Muscle of leg (tissue), 11 donors: ENCODE measurements around the gene MYO7A. TPM values are rescaled to one million over a fixed set of nuclear protein-coding genes. Genes with fewer than 3 reads are reported as not detected.

Source experiments
- DNase-seq: peaks from one replicate; pipeline ENCODE4 v3.0.0; 2013
- H3K27ac ChIP-seq: one replicate; pipeline ENCODE4 v1.5.1; 2013; ENCODE audit warnings: mild to moderate bottlenecking, low read length, control low read depth
- H3K27me3 ChIP-seq: one replicate; pipeline ENCODE4 v1.6.1; 2013; ENCODE audit warnings: low read length; ENCODE audit not compliant: control insufficient read depth, insufficient read depth
- H3K36me3 ChIP-seq: one replicate; pipeline ENCODE4 v1.6.1; 2013; ENCODE audit warnings: low read length; ENCODE audit not compliant: control insufficient read depth, insufficient read depth
- H3K4me1 ChIP-seq: one replicate; pipeline ENCODE4 v1.6.1; 2013; ENCODE audit warnings: low read length; ENCODE audit not compliant: control insufficient read depth, insufficient read depth
- H3K4me3 ChIP-seq: one replicate; pipeline ENCODE4 v1.5.1; 2013; ENCODE audit warnings: low read length, control low read depth
- H3K9me3 ChIP-seq: replicated peaks from 2 replicates; pipeline ENCODE4 v1.6.1; 2013; ENCODE audit warnings: low read depth, low read length; ENCODE audit not compliant: control insufficient read depth
- WGBS: methylation state at CpG from one replicate; pipeline ENCODE4 v1.1.5; 2013; ENCODE audit warnings: missing lambda C conversion rate; ENCODE audit not compliant: insufficient coverage; 5-methylcytosine and 5-hydroxymethylcytosine counted together
- polyA plus RNA-seq, 8 donors: library from polyadenylated mRNA; unstranded; fragments of 120-200 nt; gene quantifications; one replicate each; pipeline versions ENCODE4 v1.2.1 to v1.2.3, GENCODE V29; 2013; ENCODE audit warnings: inconsistent platforms in 1 of 8, low replicate concordance in 1 of 8; ENCODE audit not compliant: insufficient read length in 8 of 8, insufficient read depth in 1 of 8
- total RNA-seq: library from RNA; stranded (reverse); fragments of 120-200 nt; gene quantifications from one replicate; pipeline ENCODE4 v1.2.4, GENCODE V29; 2013

MYO7A gene
- total and polyA plus RNA-seq, 9 donors: 2.2 to 6.5 (median 3.8) TPM

DNA sequence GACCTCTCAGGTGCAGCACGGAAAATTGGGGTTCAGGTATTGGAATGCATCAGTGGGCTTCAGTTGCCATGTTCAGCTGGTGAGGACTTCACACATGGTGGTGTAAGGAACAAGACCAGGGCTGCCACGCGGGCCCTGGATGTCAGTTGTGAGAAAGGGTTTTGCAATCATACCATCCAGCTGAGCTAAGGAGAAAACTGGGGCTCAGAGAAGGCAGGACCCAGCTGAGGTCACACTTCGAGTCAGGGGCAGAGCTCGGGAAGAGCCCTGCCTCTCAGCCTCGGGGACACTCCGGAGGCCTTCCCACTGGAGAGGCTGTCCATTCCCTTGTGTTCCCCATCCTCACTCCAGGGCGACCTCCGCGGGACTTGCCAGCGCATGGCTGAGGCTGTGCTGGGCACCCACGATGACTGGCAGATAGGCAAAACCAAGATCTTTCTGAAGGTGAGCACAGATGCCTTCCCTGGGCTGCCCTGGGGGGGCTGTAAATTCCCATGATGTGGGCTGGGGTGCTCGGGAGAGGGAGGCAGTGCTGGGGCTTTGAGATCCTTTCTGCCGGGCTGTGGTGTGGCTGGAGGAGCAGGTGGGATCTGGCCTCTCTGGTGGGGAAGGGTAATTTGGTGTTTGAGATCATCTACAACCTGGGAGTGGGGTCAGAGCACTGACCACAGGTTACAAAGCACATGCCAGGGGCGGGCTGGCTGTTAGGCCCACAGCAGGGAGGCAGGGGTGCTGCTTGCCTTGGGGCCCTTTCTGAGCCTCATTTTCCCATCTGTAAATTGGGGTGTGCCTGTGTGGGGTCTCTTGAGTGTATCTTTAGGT lies 47.2 kb downstream of the MYO7A start:
- DNase-seq: peak; percentile 64
- no peaks in the 10 kb centered on the region for H3K9me3 ChIP-seq
- no peaks in the 10 kb centered on the region for H3K36me3 ChIP-seq
- H3K4me1 ChIP-seq: peaks cover 60% of the 10 kb centered on the region
- WGBS: 72% methylated on average over 6 of the region's 15 CpGs
- no peaks in the 10 kb centered on the region for H3K27me3 ChIP-seq
- H3K4me3 ChIP-seq: no peak overlapping the region
- peak overlapping the region; percentile 65 for H3K27ac ChIP-seq

DNA sequence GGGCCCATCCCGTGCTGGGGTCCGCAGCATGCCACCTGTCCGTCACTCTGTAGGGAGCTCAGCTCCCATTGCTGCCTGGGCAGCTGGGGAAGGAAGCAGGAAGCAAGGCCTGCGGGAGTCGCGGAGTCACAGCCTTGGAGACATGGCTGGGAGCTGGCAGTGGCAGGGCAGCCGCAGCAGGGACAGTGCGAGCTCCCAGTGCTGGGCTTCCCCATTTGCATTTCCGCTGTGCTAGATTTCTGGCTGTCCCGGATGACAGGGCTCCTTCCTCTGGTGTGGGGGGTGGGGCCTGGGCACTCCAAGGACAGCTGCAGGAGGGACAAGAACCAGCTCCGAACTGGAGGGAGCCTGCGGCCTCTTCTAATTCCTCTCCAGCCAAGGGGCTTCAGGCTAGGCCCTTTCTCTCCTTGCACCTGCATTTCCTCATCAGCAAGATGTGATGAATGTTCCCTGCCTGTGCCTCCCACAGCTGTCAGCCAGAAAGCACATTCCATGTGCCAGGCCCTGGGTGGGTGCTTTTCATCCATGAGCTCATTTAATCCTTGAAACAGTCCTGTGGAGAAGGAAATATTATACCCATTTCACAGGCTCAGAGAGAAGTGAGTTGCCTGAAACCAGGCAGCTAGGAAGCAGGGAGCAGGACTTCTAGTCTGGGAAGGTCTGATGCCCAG lies 48.0 kb downstream of the MYO7A start:
- 42% methylated on average over 11 of the region's 12 CpGs for WGBS
- peak; percentile 69 for DNase-seq
- H3K9me3 ChIP-seq: no peaks in the 10 kb centered on the region
- no peak overlapping the region for H3K4me3 ChIP-seq
- H3K4me1 ChIP-seq: peaks cover 62% of the 10 kb centered on the region
- peak overlapping the region; percentile 65 for H3K27ac ChIP-seq
- no peaks in the 10 kb centered on the region for H3K36me3 ChIP-seq
- no peaks in the 10 kb centered on the region for H3K27me3 ChIP-seq

DNA sequence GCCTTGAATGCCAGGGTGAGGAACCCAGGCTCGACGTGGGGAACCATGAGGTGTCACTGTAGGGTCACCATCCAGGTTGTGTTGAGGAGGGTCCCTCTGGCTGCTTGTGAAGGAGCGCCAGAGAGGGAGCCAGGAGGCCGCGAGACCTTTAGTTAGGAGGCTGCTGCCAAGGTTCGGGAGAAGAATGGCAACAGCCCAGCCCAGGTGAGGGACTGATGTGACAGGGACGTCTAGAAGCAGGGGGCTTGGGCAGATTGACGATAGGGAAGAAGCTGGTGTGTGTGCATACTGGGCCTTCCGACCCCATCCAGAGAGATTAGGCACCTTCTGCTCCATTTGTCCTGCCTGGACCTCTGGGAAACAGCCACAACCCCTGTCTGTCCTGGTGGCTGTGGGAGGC lies 49.0 kb downstream of the MYO7A start:
- Histone ChIP-seq H3K27me3 (no peaks in the 10 kb centered on the region), H3K27ac (no peak overlapping the region), H3K4me3 (no peak overlapping the region), H3K9me3 (no peaks in the 10 kb centered on the region), H3K4me1 (peaks cover 58% of the 10 kb centered on the region), H3K36me3 (no peaks in the 10 kb centered on the region)
- DNase-seq: no peak
- 79% methylated on average over 9 of the region's 9 CpGs for WGBS

DNA sequence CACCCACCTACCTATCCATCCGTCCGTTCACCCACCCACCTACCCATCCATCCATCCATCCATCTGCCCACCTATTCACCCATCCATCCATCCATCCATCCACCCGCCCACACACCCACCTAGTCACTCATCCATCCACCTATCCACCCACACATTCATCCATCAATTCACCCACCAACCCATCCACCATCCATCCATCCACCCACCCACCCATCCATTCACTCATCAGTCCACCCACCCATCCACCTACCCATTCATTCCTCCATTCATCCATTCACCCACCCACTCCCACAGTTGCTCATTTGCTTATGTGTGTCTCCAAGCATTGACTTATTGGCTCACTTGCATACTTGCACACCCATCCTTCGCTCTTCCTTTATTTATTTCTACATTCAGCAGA lies 50.1 kb downstream of the MYO7A start:
- H3K4me1 ChIP-seq: peaks cover 47% of the 10 kb centered on the region
- H3K27ac ChIP-seq: no peak overlapping the region
- 78% methylated on average over 2 of the region's 4 CpGs for WGBS
- H3K9me3 ChIP-seq: no peaks in the 10 kb centered on the region
- no peak overlapping the region for H3K4me3 ChIP-seq
- DNase-seq: no peak
- H3K36me3 ChIP-seq: no peaks in the 10 kb centered on the region
- H3K27me3 ChIP-seq: no peaks in the 10 kb centered on the region

DNA sequence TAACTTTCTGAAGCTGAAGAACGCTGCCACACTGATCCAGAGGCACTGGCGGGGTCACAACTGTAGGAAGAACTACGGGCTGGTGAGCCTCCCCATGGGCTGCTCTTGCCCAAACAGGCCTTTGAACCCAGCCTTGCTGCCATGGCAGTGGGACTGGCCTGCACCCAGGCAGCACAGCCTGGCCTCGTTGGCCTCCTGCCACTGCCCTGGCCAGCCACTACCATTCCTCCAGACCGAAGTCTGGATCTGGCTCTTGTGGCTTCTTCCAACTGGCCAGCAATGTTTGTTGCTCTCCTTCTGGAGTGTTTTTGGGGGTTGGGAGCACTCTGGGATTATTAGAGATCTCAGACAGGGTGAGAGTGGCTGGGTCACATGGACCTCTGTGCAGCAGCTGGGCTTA lies 51.0 kb downstream of the MYO7A start:
- Histone ChIP-seq H3K4me3 (no peak overlapping the region), H3K9me3 (no peaks in the 10 kb centered on the region)
- WGBS: 76% methylated on average over 5 of the region's 5 CpGs

DNA sequence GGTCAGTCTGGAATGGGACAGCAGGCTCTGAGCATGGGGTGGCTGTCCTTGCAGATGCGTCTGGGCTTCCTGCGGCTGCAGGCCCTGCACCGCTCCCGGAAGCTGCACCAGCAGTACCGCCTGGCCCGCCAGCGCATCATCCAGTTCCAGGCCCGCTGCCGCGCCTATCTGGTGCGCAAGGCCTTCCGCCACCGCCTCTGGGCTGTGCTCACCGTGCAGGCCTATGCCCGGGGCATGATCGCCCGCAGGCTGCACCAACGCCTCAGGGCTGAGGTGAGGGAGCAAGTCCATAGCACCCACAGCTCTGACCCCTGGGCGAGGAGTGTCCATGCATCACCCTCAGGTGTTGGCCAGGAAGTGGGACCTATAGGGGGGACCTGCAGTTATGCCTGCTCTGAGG lies 51.6 kb downstream of the MYO7A start:
- H3K36me3 ChIP-seq: no peaks in the 10 kb centered on the region
- no peak overlapping the region for H3K4me3 ChIP-seq
- peaks cover 32% of the 10 kb centered on the region for H3K4me1 ChIP-seq
- H3K27me3 ChIP-seq: no peaks in the 10 kb centered on the region
- no peak overlapping the region for H3K27ac ChIP-seq
- 97% methylated on average over 19 of the region's 19 CpGs for WGBS
- no peaks in the 10 kb centered on the region for H3K9me3 ChIP-seq
- DNase-seq: no peak

More for the DNA sequence above, 51.0 kb downstream of the MYO7A start:
- no peak for DNase-seq
- no peak overlapping the region for H3K27ac ChIP-seq
- no peaks in the 10 kb centered on the region for H3K27me3 ChIP-seq
- no peaks in the 10 kb centered on the region for H3K36me3 ChIP-seq
- H3K4me1 ChIP-seq: peaks cover 38% of the 10 kb centered on the region

DNA sequence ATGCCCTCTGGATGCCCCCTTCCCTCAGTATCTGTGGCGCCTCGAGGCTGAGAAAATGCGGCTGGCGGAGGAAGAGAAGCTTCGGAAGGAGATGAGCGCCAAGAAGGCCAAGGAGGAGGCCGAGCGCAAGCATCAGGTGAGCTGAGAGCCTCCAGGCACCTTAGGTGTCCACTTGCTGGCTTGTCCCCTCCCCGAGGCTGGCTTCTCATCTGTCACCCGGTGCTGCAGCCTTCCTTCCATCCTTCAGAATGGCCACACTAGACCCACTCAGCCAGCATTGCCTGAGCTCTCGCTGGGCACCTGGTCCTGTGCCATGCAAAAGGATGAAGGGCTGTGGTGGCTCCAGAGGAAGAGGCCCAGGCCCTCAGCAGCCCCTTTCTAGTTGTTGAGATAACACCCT lies 52.3 kb downstream of the MYO7A start:
- Histone ChIP-seq H3K36me3 (no peaks in the 10 kb centered on the region), H3K27ac (no peak overlapping the region), H3K4me3 (no peak overlapping the region), H3K9me3 (no peaks in the 10 kb centered on the region), H3K27me3 (no peaks in the 10 kb centered on the region), H3K4me1 (peaks cover 25% of the 10 kb centered on the region)
- WGBS: 90% methylated on average over 4 of the region's 11 CpGs
- DNase-seq: no peak

DNA sequence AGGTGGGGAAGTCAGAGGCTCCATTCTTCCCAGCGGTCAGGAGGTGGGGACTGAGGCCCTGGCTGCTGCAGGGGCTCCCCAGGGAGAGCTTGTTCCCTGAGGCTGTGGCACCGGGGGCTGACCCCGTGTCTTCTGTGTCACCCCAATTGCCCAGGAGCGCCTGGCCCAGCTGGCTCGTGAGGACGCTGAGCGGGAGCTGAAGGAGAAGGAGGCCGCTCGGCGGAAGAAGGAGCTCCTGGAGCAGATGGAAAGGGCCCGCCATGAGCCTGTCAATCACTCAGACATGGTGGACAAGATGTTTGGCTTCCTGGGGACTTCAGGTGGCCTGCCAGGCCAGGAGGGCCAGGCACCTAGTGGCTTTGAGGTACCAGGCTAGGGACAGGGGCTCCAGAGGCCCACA lies 53.2 kb downstream of the MYO7A start:
- Histone ChIP-seq H3K4me1 (peaks cover 16% of the 10 kb centered on the region), H3K27me3 (no peaks in the 10 kb centered on the region), H3K9me3 (no peaks in the 10 kb centered on the region), H3K4me3 (no peak overlapping the region), H3K27ac (no peak overlapping the region), H3K36me3 (no peaks in the 10 kb centered on the region)
- WGBS: 85% methylated on average over 11 of the region's 11 CpGs
- no peak for DNase-seq

DNA sequence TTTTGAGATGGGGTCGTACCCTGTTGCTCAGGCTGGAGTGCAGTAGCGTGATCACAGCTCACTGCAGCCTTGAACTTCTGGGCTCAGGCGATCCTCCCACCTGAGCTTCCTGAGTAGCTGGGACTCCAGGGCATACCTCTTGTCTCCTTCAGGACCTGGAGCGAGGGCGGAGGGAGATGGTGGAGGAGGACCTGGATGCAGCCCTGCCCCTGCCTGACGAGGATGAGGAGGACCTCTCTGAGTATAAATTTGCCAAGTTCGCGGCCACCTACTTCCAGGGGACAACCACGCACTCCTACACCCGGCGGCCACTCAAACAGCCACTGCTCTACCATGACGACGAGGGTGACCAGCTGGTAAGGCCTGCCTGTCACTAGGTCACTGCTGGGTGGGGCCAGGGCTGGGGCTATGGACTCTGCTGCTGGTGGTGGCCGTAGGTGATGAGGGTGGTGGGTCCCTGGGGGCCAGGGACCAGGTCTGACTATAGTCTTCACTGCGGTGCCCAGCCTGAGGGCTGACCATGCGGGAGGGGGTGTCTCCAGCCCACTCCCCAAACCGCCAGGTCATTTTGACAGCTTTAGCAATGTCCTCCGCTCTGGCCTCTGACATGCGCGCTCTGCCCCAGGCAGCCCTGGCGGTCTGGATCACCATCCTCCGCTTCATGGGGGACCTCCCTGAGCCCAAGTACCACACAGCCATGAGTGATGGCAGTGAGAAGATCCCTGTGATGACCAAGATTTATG lies 53.9 kb downstream of the MYO7A start:
- no peak for DNase-seq
- 89% methylated on average over 11 of the region's 22 CpGs for WGBS
- no peaks in the 10 kb centered on the region for H3K9me3 ChIP-seq
- peaks cover 12% of the 10 kb centered on the region for H3K4me1 ChIP-seq
- H3K27me3 ChIP-seq: no peaks in the 10 kb centered on the region
- H3K27ac ChIP-seq: no peak overlapping the region
- no peak overlapping the region for H3K4me3 ChIP-seq
- H3K36me3 ChIP-seq: no peaks in the 10 kb centered on the region
